ENCODE measurements around the gene SIK2.

SIK2 gene

GRCh38 chr11:111734954-111735261, 132.7 kb downstream of the SIK2 start:
- Histone ChIP-seq H3K36me3 (ENCODE audit: insufficient read depth, low read length) (peaks cover 29% of the 10 kb centered on the region), H3K79me2 (ENCODE audit: insufficient read depth, low read length) (no peaks in the 10 kb centered on the region), H3K4me2 (ENCODE audit: insufficient read depth, low read length) (no peak overlapping the region), H3K4me1 (ENCODE audit: insufficient read depth, low read length) (no peaks in the 10 kb centered on the region), H3K9me3 (ENCODE audit: insufficient read depth, low read length, severe bottlenecking) (no peaks in the 10 kb centered on the region), H3K27ac (ENCODE audit: low read length) (no peak overlapping the region), H3K9ac (ENCODE audit: low read depth, low read length) (no peak overlapping the region), H2AFZ (ENCODE audit: low read depth, low read length) (no peak overlapping the region), H3K4me3 (ENCODE audit: low read depth in 1 of 2, low read length in 2 of 2) (no peak overlapping the region), H4K20me1 (ENCODE audit: insufficient read depth, low read length) (peaks cover 4% of the 10 kb centered on the region), H3K27me3 (ENCODE audit: insufficient read depth, low read length, poor library complexity) (no peaks in the 10 kb centered on the region)
- DNase-seq (no peak), ATAC-seq (ENCODE audit: insufficient read depth, low read depth) (no peak)
- TF ChIP-seq, protein P1, sequence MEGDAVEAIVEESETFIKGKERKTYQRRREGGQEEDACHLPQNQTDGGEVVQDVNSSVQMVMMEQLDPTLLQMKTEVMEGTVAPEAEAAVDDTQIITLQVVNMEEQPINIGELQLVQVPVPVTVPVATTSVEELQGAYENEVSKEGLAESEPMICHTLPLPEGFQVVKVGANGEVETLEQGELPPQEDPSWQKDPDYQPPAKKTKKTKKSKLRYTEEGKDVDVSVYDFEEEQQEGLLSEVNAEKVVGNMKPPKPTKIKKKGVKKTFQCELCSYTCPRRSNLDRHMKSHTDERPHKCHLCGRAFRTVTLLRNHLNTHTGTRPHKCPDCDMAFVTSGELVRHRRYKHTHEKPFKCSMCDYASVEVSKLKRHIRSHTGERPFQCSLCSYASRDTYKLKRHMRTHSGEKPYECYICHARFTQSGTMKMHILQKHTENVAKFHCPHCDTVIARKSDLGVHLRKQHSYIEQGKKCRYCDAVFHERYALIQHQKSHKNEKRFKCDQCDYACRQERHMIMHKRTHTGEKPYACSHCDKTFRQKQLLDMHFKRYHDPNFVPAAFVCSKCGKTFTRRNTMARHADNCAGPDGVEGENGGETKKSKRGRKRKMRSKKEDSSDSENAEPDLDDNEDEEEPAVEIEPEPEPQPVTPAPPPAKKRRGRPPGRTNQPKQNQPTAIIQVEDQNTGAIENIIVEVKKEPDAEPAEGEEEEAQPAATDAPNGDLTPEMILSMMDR (IDR thresholded peaks at IDR 0.05; ENCODE audit: borderline replicate concordance, extremely low read depth, low read length, poor library complexity, severe bottlenecking), result no peak
- no peak for TF ChIP-seq EZH2 (IDR thresholded peaks at IDR 0.05; ENCODE audit: borderline replicate concordance, low read depth, low read length, severe bottlenecking)

GRCh38 chr11:111735262-111736116, 133.2 kb downstream of the SIK2 start:
- Histone ChIP-seq H4K20me1 (ENCODE audit: insufficient read depth, low read length) (peaks cover 4% of the 10 kb centered on the region), H3K4me3 (ENCODE audit: low read depth in 1 of 2, low read length in 2 of 2) (no peak overlapping the region), H3K4me1 (ENCODE audit: insufficient read depth, low read length) (no peaks in the 10 kb centered on the region), H3K4me2 (ENCODE audit: insufficient read depth, low read length) (no peak overlapping the region), H3K9ac (ENCODE audit: low read depth, low read length) (no peak overlapping the region), H3K36me3 (ENCODE audit: insufficient read depth, low read length) (peaks cover 33% of the 10 kb centered on the region), H3K27me3 (ENCODE audit: insufficient read depth, low read length, poor library complexity) (no peaks in the 10 kb centered on the region), H3K79me2 (ENCODE audit: insufficient read depth, low read length) (no peaks in the 10 kb centered on the region), H3K27ac (ENCODE audit: low read length) (no peak overlapping the region), H3K9me3 (ENCODE audit: insufficient read depth, low read length, severe bottlenecking) (no peaks in the 10 kb centered on the region), H2AFZ (ENCODE audit: low read depth, low read length) (no peak overlapping the region)
- ATAC-seq (ENCODE audit: insufficient read depth, low read depth), result no peak
- TF ChIP-seq, protein P1 (IDR thresholded peaks at IDR 0.05; ENCODE audit: borderline replicate concordance, extremely low read depth, low read length, poor library complexity, severe bottlenecking), result no peak
- no peak for TF ChIP-seq EZH2 (IDR thresholded peaks at IDR 0.05; ENCODE audit: borderline replicate concordance, low read depth, low read length, severe bottlenecking)
- DNase-seq, result no peak

- Histone ChIP-seq H3K27me3 (ENCODE audit: insufficient read depth, low read length, poor library complexity) (no peaks in the 10 kb centered on the region), H3K36me3 (ENCODE audit: insufficient read depth, low read length) (peaks cover 36% of the 10 kb centered on the region), H3K4me1 (ENCODE audit: insufficient read depth, low read length) (no peaks in the 10 kb centered on the region), H3K4me3 (ENCODE audit: low read depth in 1 of 2, low read length in 2 of 2) (no peak overlapping the region), H3K4me2 (ENCODE audit: insufficient read depth, low read length) (no peak overlapping the region), H4K20me1 (ENCODE audit: insufficient read depth, low read length) (peaks cover under 1% of the 10 kb centered on the region), H3K9ac (ENCODE audit: low read depth, low read length) (no peak overlapping the region), H3K27ac (ENCODE audit: low read length) (no peak overlapping the region), H3K9me3 (ENCODE audit: insufficient read depth, low read length, severe bottlenecking) (no peaks in the 10 kb centered on the region), H3K79me2 (ENCODE audit: insufficient read depth, low read length) (no peaks in the 10 kb centered on the region), H2AFZ (ENCODE audit: low read depth, low read length) (no peak overlapping the region)
- no peak for DNase-seq
- no peak for ATAC-seq (ENCODE audit: insufficient read depth, low read depth)
- TF ChIP-seq, protein P1 (IDR thresholded peaks at IDR 0.05; ENCODE audit: borderline replicate concordance, extremely low read depth, low read length, poor library complexity, severe bottlenecking), result no peak
- TF ChIP-seq EZH2 (IDR thresholded peaks at IDR 0.05; ENCODE audit: borderline replicate concordance, low read depth, low read length, severe bottlenecking), result no peak
Observed at GRCh38 chr11:111736181-111736590, 133.9 kb downstream of the SIK2 start.

Data from DND-41 (cell line).